Glutamatergic neuron (in vitro differentiated cells): ENCODE results near the gene MARK4. TPM values are rescaled to one million over a fixed set of nuclear protein-coding genes. Genes with fewer than 3 reads are reported as not detected.

Source experiments
- DNase-seq: peaks from one replicate; pipeline ENCODE4 v3.0.0; 2022
- H3K27ac Mint-ChIP-seq: one replicate; pipeline ENCODE4 v1.8.0; 2020; ENCODE audit warnings: mild to moderate bottlenecking, mixed read lengths, inconsistent platforms; ENCODE audit not compliant: unreplicated experiment
- H3K27me3 Mint-ChIP-seq: one replicate; pipeline ENCODE4 v1.8.0; 2020; ENCODE audit warnings: mild to moderate bottlenecking, moderate library complexity, mixed read lengths, inconsistent platforms; ENCODE audit not compliant: unreplicated experiment
- H3K36me3 Mint-ChIP-seq: one replicate; pipeline ENCODE4 v1.8.0; 2020; ENCODE audit warnings: mild to moderate bottlenecking, mixed read lengths, inconsistent platforms; ENCODE audit not compliant: unreplicated experiment
- H3K4me1 Mint-ChIP-seq: one replicate; pipeline ENCODE4 v1.8.0; 2020; ENCODE audit warnings: mild to moderate bottlenecking, low read depth, mixed read lengths, inconsistent platforms; ENCODE audit not compliant: unreplicated experiment
- H3K4me3 Mint-ChIP-seq: one replicate; pipeline ENCODE4 v1.8.0; 2020; ENCODE audit warnings: mild to moderate bottlenecking, mixed read lengths, inconsistent platforms; ENCODE audit not compliant: unreplicated experiment
- H3K9me3 Mint-ChIP-seq: one replicate; pipeline ENCODE4 v1.8.0; 2020; ENCODE audit warnings: mild to moderate bottlenecking, moderate library complexity, mixed read lengths, inconsistent platforms; ENCODE audit not compliant: unreplicated experiment
- total RNA-seq: library from RNA; stranded (reverse); fragmentation: NEBNext Ultra II Directional; extraction: Animal tissue kit (Norgen Biotek cat#: 25700); gene quantifications from one replicate; pipeline ENCODE4 v1.2.1, GENCODE V29; 2021; ENCODE audit not compliant: unreplicated experiment
- TF ChIP-seq, protein P1 (sequence below): fragments of 200-600 bp; sonication (generic); IDR thresholded peaks from one replicate; pipeline ENCODE4 v1.5.0; 2021; ENCODE audit not compliant: partially characterized antibody, unreplicated experiment

Gene MARK4
- total RNA-seq, 1 donor from 2014 or later = 110 TPM

DNA sequence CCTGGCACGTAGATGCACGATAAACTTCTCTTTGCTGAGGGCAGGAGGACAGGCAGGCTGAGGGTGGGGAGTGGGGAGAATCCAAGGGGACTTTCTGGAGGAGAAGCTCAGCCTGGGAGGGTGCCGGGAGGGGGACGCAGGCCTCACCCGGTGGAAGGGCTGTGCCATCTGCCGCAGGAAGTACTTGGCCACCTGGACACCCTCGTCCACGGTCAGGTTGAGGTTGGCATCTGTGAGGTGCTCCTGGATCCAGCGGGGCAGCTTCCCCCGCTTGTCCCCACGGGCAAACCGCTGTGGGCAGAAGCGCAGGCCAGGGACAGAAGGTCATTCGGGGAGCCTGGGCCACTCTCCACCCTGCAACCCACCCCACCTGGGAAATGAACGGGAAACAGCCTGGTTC is 101.0 kb downstream of the MARK4 start:
- H3K36me3 Mint-ChIP-seq = peaks cover 5% of the 10 kb centered on the region
- peaks cover 5% of the 10 kb centered on the region for H3K9me3 Mint-ChIP-seq
- TF ChIP-seq, protein P1, sequence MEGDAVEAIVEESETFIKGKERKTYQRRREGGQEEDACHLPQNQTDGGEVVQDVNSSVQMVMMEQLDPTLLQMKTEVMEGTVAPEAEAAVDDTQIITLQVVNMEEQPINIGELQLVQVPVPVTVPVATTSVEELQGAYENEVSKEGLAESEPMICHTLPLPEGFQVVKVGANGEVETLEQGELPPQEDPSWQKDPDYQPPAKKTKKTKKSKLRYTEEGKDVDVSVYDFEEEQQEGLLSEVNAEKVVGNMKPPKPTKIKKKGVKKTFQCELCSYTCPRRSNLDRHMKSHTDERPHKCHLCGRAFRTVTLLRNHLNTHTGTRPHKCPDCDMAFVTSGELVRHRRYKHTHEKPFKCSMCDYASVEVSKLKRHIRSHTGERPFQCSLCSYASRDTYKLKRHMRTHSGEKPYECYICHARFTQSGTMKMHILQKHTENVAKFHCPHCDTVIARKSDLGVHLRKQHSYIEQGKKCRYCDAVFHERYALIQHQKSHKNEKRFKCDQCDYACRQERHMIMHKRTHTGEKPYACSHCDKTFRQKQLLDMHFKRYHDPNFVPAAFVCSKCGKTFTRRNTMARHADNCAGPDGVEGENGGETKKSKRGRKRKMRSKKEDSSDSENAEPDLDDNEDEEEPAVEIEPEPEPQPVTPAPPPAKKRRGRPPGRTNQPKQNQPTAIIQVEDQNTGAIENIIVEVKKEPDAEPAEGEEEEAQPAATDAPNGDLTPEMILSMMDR = no peak
- no peaks in the 10 kb centered on the region for H3K4me1 Mint-ChIP-seq
- H3K4me3 Mint-ChIP-seq = no peak overlapping the region
- H3K27me3 Mint-ChIP-seq = peaks cover 6% of the 10 kb centered on the region
- no peak for DNase-seq
- H3K27ac Mint-ChIP-seq = no peak overlapping the region

DNA sequence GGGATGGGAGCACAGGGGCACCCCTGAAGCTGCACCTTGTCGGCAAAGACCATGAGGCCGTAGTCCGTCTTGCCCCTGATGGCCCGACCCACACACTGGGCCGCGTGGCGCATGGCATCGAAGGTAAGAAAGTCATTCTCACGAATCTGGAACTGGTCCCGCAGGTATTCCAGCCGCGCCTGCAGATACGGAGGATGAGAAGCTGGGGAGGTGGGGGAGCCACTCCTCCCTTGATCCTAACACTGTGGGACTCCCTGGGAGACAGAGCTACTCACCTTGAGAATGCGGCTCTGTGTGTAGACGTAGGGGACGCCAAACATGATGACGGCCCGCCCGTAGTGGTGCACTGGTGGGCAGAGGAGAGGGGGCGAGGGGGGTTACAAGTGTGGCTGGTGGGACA is 101.4 kb downstream of the MARK4 start:
- Mint-ChIP-seq H3K36me3 (peaks cover 5% of the 10 kb centered on the region), H3K27me3 (peaks cover 6% of the 10 kb centered on the region), H3K4me1 (no peaks in the 10 kb centered on the region), H3K9me3 (peaks cover 5% of the 10 kb centered on the region), H3K27ac (no peak overlapping the region), H3K4me3 (no peak overlapping the region)
- DNase-seq = no peak
- TF ChIP-seq, protein P1 = no peak

DNA sequence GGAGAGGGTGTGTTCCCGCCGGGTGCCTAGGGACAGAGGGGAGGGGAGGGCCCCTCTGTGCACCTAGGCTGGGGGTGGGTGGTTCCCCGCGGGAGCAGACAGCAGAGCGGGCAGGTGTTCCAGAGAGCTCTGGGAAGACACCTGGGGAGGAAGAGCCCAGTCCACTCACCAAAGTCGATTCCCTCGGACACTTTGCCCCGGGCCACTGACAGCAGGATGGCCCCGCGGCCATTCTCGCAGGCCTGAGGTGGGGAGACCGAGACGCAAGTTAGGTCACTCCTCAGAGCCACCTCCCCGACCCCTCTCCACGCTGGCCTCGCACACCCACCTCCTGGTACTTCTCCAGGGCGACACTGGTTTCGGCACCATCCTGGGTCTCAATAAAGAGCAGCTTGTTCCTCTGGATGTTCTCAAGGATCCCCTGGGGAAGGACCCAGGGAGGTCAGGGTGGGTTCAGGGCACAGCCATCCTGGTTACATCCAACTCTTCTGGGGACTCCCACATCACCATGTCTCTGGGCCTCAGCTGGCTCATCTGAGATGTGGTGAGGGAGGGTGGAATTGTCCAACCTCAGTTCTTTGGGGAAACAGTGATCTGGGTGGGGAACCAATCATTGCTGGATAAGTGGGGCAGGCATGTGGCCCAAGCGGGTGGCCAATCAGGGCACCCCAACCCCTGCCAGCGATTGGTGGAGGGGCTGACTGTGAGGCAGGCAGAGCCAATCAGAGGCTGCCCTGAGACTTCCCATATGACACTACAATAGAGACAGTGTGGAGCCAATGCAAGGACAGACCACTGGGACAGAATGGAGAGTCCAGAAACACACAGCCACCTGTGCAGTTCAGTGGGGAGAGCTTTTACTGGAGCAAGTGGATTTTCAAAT is 102.1 kb downstream of the MARK4 start:
- H3K4me3 Mint-ChIP-seq = no peak overlapping the region
- peaks cover 5% of the 10 kb centered on the region for H3K36me3 Mint-ChIP-seq
- H3K27me3 Mint-ChIP-seq = peaks cover 6% of the 10 kb centered on the region
- H3K9me3 Mint-ChIP-seq = peaks cover 4% of the 10 kb centered on the region
- H3K4me1 Mint-ChIP-seq = no peaks in the 10 kb centered on the region
- TF ChIP-seq, protein P1 = no peak
- no peak overlapping the region for H3K27ac Mint-ChIP-seq
- DNase-seq = no peak

DNA sequence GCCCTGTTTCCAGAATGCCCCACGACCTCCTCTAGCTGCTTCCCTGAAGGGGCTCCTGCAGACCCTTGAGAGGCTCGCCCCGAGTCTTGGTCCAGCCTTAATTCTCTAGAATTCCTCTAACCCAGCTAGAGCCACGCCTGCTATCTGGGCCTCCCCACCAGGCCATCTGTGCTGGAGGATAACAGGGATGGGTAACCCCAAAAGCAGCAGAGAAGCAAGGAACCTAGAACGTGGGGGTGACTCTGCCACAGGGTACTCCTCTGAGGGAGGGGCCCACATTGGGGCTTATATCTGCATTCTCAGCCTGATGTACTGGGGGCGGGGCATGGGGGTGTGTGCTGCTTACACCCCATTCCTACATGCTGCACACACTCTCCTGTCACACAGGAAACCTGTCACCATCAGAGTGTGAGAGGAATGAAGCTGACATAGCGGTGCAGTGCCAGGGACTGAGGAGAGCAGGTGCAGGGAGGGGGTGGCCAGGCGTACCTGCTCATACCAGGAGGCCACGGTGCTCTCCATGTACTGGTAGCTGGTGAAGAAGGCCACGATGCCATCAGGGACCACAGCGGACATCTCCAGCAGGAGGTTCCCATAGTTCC is 103.3 kb downstream of the MARK4 start:
- Mint-ChIP-seq H3K4me1 (no peaks in the 10 kb centered on the region), H3K27me3 (peaks cover 3% of the 10 kb centered on the region), H3K4me3 (no peak overlapping the region), H3K9me3 (peaks cover 4% of the 10 kb centered on the region), H3K27ac (no peak overlapping the region), H3K36me3 (peaks cover 5% of the 10 kb centered on the region)
- DNase-seq = no peak
- TF ChIP-seq, protein P1 = no peak

Other genes starting within 250 kb of the MARK4 start
- gene RELB, start 249.8 kb upstream of the MARK4 start, total RNA-seq = 1.2 TPM
- gene CLASRP, start 212.2 kb upstream of the MARK4 start, total RNA-seq = 127 TPM
- 6.3 TPM for gene ZNF296, start 174.8 kb upstream of the MARK4 start, total RNA-seq
- 49.1 TPM for gene GEMIN7, start 172.0 kb upstream of the MARK4 start, total RNA-seq
- 49.5 TPM for gene PPP1R37, start 158.1 kb upstream of the MARK4 start, total RNA-seq
- 1.2 TPM for gene NKPD1, start 90.3 kb upstream of the MARK4 start, total RNA-seq
- gene TRAPPC6A, start 73.0 kb upstream of the MARK4 start, total RNA-seq = 31.6 TPM
- 8.1 TPM for gene BLOC1S3, start 72.5 kb upstream of the MARK4 start, total RNA-seq
- not detected for gene EXOC3L2, start 5.9 kb upstream of the MARK4 start, total RNA-seq
- 0.42 TPM for gene CKM, start 71.6 kb downstream of the MARK4 start, total RNA-seq
- gene KLC3, start 89.5 kb downstream of the MARK4 start, total RNA-seq = not detected
- 52.9 TPM for gene ERCC2, start 119.3 kb downstream of the MARK4 start, total RNA-seq
- 0.93 TPM for gene PPP1R13L, start 153.8 kb downstream of the MARK4 start, total RNA-seq
- 4.3 TPM for gene POLR1G, start 155.4 kb downstream of the MARK4 start, total RNA-seq
- gene ERCC1, start 172.6 kb downstream of the MARK4 start, total RNA-seq = 65.7 TPM
- not detected for gene FOSB, start 216.7 kb downstream of the MARK4 start, total RNA-seq
- 179 TPM for gene RTN2, start 245.8 kb downstream of the MARK4 start, total RNA-seq
- 6.6 TPM for gene PPM1N, start 247.2 kb downstream of the MARK4 start, total RNA-seq